OCI-LY1 (cell line): ENCODE measurements around the gene TMEM38A.

ENCODE experiments used
- CTCF ChIP-seq: fragments of 200-600 bp; sonication (generic), shearing (Covaris generic); IDR thresholded peaks from 2 replicates; pipeline ENCODE4 v1.5.1; 2017; ENCODE audit warnings: mild to moderate bottlenecking, antibody characterized with exemption, low read length, moderate library complexity, mixed read lengths
- EZH2 ChIP-seq: fragments of 200-600 bp; sonication (generic), shearing (Covaris generic); IDR thresholded peaks from 2 replicates; pipeline ENCODE4 v1.8.0; 2017; ENCODE audit warnings: borderline replicate concordance, mixed run types, mild to moderate bottlenecking, antibody characterized with exemption, low read length, moderate library complexity, mixed read lengths

- TF ChIP-seq EZH2 (no peak), CTCF (no peak)
Observed at GRCh38 chr19:16654140-16654539, 6.8 kb upstream of the TMEM38A start.
